ENCODE data around the gene IFT88. TPM values are rescaled to one million over a fixed set of nuclear protein-coding genes. Genes with fewer than 3 reads are reported as not detected.
"Not testable (repeated sequence)": the region's sequence is repeated elsewhere in the genome, so short reads cannot be mapped to it uniquely, and the experiment has no call there.

IFT88 gene
- polyA plus RNA-seq, 4 donors: 32.3 to 44.9 (median 42.4) TPM

DNA sequence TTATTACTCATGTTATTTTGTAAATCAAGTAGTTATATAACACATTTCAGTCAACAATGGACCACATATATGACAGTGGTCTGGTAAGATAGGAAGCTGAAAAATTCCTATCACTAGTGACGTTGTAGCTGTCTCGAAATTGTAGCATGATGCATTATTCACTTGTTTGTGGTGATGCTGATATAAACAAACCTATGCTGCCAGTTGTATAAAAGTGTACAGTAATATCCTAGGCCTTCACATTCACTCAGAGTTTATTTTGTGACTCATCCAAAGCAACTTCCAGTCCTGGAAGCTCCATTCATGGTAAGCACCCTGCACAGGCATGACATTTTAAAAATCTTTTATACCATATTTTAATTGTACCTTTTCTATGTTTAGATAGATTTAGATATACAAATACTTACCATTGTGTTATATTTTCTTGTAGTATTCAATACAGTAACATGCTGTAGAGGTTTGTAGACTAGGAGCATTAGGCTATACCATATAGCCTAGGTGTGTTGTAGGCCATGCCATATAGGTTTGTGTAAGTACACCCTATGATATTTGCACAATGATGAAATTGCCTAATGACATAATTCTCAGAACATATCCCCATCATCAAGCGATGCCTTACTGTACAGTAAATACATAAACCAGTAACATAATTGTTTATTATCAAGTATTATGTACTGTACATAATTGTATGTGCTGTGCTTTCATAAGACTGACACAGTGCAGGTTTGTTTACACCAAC is 49.3 kb downstream of the IFT88 start:
- no peak for DNase-seq (ENCODE audit: low read depth in 4 of 4, low spot score in 3 of 4)

DNA sequence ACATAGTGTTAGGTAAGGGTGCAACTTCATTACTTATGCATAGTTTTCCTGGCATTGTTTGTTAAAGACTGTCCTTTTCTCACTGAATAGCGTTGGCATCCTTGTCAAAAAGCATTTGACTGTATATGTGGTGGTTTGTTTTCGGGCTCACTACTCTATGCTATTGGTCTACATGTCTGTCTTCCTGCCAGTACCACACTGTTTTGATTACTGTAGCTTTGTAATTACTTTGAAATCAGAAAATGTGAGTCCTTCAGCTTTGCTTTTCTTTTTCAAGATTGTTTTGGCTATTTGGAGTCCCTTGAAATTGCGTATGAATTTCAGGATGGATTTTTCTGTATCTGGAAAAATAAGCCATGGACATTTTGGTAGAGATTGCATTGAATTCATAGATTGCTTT is 56.0 kb downstream of the IFT88 start:
- DNase-seq (ENCODE audit: low read depth in 4 of 4, low spot score in 3 of 4): no peak

DNA sequence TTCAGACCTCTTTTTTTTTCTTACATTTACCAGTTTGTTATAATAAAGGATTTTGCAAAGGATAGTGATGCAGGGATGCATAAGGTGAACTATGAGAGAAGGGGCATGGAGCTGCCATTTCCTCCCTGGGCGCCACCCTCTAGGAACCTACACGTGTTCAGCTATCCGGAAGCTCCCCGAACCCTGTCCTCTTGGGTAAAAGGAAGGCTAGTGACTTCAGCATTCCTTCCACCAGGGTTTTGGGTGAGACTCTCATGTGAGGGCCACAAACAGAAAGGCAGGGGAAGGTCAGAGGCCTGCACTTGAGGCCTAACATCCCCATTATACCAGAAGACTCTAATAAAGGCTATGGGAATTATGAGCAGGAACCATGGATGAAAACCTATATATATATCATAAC is 57.3 kb downstream of the IFT88 start:
- no peak for DNase-seq (ENCODE audit: low read depth in 4 of 4, low spot score in 3 of 4)

DNA sequence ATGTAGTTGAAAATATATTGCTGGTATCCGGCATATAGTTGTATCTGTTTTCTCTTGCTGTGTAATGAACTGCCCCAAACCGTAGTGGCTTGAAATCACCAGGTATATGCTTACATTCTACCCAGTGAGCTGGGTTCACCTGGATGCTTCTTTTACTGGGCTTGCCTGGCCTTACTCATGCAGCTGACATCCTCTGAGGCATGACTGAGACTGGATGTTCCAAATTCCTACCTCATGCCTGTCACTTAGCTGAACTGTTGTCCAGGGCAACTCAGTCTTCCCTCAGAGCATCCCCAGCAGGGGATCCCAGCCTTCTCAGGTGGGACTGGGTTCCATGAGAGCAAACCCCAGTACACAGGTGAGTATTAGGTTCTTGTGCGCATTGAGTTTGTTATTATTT is 66.8 kb downstream of the IFT88 start:
- no peak for DNase-seq (ENCODE audit: low read depth in 4 of 4, low spot score in 3 of 4)

DNA sequence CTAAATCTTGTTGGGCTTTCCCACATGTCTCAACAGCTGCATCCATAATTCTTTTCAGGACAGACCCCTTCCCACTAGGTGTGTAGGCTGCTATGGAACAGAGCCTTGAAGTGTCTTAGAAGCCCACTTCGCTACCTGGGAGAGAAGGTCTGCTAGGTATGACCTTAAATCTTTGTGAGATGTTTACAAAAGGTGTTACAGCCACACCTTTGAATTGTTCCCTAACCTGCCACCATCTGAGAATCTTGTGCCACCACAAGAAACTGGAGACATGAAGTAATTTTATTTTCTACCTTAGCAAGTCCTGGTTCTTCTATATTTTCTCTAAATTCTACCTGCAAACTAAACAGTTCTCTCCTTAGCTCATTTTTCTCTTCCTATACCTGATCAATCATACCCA is 69.1 kb downstream of the IFT88 start:
- no peak for DNase-seq (ENCODE audit: low read depth in 4 of 4, low spot score in 3 of 4)

DNA sequence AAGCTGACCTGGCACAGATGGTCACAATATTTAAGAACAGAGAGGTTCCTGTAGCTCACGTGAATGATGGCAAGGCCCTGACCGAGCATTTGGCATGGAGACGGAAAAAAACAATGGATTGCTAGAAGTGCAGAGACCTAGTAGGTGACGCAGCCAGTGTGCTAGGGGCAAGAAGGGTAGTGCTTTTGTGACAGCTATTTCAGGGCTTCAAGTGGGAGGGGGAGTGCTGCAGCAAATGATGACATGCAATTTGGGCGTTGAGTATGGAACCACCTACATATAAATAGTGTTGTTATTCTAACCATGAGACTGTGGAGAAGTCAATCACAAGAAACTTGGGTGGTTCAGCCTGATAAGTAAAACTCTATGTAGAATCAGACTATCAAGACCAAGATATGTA is 70.9 kb downstream of the IFT88 start:
- no peak for DNase-seq (ENCODE audit: low read depth in 4 of 4, low spot score in 3 of 4)

DNA sequence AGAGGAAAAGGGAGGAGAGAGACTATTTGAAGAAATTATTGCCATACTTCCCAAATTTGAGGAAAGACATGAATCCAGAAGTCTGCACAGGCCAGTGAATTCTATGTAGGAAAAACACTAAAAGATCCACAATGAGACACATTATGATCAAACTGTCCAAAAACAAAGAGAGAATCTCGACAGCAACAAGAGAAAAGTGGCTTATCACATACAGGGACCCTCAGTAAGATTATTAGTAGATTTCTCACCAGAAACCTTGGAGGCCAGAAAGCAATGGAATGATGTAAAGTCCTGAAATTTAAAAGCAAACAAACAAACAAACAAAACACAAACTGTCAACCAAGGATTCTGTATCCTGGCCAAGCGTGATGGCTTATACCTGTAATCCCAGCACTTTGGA is 80.8 kb downstream of the IFT88 start:
- DNase-seq (ENCODE audit: low read depth in 4 of 4, low spot score in 3 of 4): no peak

DNA sequence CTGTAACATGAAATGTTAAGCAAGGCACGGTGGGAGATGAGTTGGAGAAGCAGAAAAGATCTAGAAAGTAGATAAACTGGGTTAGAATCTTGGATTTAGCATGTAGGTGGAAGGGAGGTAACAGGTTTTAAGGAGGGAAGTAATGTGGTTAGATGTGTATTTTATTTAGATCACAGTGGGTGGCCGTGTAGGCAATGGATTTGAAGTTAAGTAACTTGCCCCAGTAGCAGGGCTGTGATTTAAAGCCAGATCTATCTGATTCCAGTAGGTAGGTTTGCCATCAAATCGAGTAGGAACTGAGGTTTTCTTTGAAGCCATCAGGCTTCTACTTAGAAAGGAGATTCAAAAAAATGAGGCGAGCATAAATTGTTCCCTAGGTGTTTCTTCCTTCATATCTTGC is 86.0 kb downstream of the IFT88 start:
- no peak for DNase-seq (ENCODE audit: low read depth in 4 of 4, low spot score in 3 of 4)

DNA sequence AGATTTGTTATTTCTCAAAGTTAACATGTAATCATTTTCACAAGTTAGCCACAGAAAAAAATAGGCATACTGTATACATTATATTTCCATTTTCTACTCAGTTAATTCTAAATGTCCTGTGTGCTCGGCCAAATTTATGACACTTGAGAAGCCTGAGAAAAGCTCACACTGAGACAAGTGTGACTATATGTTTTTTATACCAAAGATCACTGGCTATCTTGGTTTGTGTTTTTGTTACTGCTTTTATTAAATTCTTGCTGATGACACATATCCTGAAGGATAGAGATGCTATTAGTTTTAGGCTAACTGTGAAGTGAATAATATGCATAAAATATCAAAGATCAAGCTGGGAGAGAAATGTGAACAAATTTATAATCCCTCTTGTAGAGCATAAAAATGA is 87.2 kb downstream of the IFT88 start:
- no peak for DNase-seq (ENCODE audit: low read depth in 4 of 4, low spot score in 3 of 4)

DNA sequence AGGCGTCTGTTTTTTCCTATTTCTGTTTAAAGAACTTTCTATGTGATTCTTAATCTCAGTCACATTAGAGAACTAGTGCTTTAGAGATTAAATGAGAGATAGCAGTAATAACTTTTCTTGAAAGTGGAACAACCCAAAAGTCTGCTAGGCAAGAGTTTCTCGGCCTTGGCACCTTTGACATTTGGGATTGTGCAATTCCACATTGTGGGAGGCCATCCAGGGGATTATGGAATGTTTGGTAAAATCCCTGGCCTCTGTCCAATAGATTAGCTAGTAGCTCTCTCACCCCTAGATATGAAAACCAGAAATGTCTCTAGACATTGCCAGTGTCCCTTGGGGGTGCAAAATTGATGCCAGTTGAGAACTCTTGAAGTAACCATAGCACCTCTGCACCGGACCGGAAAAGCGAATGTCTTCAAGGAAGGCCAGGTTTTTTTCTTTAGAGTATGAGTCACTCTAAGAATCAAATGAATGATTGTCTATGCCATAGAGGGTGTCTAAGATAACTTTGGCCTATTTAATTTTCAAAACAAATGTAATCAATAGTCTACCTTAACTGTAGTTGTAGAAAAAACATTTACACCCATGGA is 91.6 kb downstream of the IFT88 start:
- no peak for DNase-seq (ENCODE audit: low read depth in 4 of 4, low spot score in 3 of 4)

DNA sequence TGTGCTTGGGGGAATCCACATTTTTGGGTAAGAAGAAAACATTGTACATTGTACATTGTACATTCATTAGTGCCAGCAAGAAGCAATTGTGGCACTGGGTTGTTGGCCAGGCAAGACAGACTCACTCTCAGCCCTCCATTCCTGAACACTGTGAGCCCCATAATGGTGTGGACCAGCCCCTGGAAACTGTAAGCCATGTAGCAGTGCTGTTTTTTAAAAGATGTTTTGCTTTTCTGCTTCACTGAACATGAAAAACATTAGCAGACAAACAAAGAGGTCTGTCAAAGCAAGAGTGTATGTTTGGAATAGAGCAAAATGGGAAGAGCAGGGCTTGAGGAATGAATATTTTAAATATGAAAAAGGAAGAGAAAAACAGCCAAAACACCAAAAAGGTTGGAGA is 97.4 kb downstream of the IFT88 start:
- DNase-seq (ENCODE audit: low read depth in 4 of 4, low spot score in 3 of 4): no peak

DNA sequence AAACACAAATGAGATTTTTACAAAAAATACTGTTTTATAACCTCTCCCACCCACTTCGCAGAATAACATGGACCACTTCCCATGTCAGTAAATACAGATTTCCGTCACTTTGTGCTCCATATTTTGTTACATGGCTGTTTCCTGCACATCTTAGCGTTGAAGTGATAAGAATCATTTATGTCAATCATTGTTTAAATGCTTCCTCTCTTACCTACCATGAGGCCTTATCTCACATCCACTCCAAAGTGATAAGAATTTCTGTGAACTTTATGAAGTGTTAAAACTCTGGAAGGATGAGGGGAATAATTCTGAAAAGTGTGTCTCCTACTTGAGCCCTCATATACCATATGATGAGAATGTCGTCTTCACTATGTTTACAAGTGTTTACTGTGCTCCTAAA is 100.0 kb downstream of the IFT88 start:
- no peak for DNase-seq (ENCODE audit: low read depth in 4 of 4, low spot score in 3 of 4)

DNA sequence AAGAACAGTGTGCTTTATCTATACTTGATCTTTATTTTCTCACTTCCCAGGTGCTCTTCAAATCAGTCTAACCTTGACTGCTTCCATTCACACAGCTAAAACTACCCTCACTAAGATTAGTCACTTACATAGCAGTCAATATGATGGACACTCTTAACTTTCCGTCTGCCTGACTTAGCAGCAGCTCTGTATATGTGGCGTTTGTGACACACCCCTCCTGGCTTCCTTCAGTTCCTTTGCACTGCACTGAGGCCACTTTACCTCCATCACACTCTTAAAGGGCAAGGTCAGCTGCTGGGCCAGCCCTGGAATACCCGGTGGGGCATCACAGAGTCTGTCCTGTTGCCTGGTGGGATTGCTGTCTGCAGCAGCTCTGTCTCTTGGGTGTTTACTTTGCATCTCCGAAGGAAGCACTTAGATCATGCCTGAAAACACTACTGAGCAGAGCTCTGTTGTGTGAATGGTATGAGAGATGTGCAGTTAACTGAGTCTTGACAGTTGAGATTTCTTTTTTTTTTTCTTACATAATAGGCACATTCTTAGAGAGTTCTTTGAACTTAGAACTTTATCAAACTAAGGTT is 101.0 kb downstream of the IFT88 start:
- DNase-seq (ENCODE audit: low read depth in 4 of 4, low spot score in 3 of 4): no peak

DNA sequence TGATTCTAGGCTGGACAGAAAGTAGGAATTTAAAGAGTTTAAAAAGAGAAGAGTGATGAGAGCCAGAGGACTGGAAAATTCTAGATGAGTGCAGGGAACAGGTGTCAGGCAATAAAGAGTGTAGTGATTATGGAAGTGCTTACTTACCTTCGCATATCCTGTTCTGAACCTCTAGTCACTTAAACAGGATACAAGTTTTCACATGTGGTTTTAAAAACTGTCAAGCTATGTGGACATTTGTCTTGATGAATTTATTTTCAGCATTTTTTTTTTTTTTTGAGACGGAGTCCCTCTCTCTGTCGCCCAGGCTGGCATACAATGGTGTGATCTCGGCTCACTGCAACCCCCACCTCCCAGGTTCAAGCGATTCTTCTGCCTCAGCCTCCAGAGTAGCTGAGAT is 102.2 kb downstream of the IFT88 start:
- no peak for DNase-seq (ENCODE audit: low read depth in 4 of 4, low spot score in 3 of 4)

DNA sequence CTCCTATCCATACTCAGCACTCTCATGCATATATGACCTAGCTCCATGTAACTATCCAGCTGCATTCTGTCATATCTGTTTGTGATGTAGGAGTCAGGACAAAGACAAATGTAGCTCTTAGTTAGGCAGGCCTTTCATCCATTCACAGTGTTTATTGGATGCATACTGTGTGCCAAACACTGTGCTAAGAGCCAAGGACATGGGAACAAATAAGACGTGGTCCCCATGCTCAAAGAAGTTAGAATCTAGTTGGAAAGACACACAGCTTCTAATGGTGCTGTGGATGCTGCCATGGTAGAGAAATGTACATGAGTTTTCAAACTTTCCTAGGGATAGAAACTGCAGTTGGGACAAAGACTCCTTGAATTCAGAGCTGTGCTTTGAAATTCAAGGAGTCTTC is 104.8 kb downstream of the IFT88 start:
- no peak for DNase-seq (ENCODE audit: low read depth in 4 of 4, low spot score in 3 of 4)

DNA sequence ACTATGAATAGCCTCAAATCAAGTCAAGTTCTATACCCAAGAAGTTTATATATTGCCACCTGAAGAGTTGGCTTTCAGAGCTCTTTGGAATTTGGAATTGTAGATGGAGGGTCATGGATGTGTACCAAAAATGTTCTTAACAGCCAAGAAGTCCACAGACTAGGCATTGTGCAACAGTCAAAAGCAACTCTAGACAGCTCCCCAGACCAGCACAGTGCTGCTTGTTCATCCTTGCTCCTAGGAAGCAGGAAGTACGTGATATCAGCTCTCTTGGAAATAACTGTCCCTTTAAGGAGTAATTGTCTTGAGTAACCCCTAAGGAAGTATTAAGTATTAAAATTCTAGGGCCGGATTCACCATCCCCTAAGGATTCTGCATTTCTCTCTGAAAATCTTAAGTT is 105.8 kb downstream of the IFT88 start:
- no peak for DNase-seq (ENCODE audit: low read depth in 4 of 4, low spot score in 3 of 4)

DNA sequence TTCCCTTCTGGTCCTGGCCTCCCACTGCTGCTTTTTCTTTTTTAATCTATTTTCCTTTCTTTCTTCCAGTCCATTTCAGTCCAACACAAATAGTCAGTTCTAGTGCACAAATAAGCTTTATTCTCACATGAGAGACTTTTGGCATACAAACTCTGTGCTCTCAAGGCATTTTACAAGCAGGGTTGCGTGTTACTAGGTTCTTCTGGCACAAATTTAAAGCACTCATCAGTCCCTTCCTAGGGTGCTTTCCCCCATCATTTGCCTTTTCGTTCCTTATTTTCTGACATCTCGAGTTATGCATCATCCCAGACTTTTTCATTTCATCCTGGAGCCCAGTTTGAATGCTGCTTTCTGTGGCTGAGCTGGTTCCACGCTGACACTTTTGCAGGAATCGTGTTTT is 106.8 kb downstream of the IFT88 start:
- DNase-seq (ENCODE audit: low read depth in 4 of 4, low spot score in 3 of 4): no peak

DNA sequence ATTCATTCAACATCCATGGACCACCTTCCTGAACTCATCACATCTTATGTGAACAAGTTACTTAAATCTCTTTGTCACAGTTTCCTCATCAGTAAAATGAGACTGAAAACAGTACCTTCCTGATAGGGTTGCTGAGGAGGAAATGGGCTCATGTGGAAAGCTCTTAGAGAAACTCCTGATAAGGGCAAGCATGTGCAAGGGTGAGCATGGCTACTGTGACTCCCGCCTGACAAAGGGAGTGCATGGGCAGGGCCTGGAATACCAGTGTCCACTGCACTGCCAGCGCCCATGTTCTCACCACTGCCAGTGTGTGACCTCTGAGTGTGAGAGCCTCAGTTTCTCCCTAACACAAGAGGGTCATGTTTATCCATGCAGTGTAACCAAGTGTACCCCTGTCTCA is 109.3 kb downstream of the IFT88 start:
- no peak for DNase-seq (ENCODE audit: low read depth in 4 of 4, low spot score in 3 of 4)

DNA sequence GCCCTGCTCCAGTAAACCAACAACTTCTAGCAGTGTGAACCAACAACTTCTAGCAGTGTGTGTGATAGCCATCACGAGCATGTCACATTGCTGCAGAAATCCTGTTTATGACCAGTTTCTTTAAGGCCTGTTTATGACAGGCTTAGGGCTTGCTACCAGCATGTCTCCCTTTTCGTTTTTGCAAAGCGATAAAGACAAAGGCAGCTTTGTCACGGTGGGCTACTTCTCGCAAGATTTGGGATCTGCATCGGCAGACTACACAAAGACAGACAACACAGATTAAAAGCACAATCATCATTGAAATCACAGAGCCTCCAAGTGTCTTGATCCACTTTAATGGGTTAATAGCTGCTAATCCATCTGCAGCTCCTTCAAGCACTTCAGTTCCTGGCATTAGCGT is 111.6 kb downstream of the IFT88 start:
- DNase-seq (ENCODE audit: low read depth in 4 of 4, low spot score in 3 of 4): not testable (repeated sequence)

DNA sequence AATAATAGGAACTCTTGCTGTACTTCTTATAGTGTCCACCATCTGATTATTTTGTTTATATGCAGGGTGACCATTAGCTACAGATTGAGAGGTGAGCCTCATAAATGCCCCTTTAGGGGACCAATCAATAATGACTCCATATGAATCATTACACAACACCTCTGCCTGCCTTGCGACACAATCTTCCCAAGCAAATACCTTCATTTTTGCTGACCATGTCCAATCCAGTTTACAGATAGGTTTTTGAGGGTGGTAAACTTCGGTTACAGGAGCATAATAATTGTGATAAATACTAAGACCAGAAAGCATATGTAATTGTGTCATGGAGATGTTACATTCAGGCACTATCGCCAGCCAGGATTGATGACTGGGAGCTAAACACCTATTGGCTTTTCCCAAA is 112.9 kb downstream of the IFT88 start:
- no peak for DNase-seq (ENCODE audit: low read depth in 4 of 4, low spot score in 3 of 4)

DNA sequence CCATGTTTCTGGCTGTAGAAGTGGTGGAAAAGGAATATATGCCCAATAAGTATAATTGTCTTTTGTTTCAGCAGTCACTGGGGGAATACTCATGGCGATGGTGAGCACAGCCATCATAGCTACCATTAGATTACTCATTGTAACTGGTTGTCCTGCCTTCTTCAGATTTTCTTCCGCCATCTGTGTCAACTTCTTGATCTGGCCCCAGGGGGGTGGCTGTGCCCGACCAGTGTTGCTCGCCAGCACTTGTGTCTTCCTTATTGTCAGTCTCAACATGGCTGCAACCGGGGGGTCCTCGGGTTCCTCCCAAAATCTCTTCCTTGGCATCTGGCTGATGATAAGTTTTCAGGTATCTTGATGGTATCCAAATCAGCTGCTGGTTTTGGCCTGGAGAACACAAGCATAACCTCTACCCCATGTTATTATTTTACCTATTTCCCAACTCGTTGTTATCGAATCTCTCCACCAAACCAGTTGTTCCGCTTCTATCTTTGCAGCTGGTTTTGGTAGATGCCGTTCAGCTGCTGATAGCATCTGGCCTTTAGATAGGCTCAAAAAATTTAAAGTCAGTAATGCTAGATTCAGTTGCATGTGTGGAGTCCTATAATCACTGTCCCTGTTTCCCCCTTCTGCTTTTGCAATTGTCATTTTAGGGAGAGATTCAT is 113.6 kb downstream of the IFT88 start:
- DNase-seq (ENCODE audit: low read depth in 4 of 4, low spot score in 3 of 4): no peak

DNA sequence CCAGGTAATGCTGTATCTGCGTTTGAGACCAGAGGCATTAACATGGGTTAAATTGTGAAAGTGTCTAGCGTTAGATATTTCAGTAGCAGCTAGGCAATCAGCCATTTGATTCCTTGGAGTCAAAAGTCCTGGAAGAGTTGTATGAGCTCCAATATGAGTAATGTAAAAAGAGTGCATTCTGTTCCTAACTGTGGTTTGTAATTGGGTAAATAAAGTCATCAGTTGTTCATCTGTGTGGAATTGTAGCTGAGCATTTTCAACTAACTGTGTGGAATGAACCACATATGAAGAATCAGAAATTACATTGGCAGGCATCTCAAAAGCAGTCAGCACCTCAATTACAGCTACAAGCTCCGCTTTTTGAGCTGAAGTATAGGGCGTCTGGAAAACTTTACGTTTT is 114.5 kb downstream of the IFT88 start:
- DNase-seq (ENCODE audit: low read depth in 4 of 4, low spot score in 3 of 4): not testable (repeated sequence)
